ENCODE measurements around the gene SPATA32.

Gene SPATA32

GRCh38 chr17:45284176-45285140 lies 22.6 kb upstream of the SPATA32 start:
- Histone ChIP-seq H3K9me3 (ENCODE audit: control insufficient read depth, low read length) (no peaks in the 10 kb centered on the region), H3K27ac (ENCODE audit: insufficient read depth, low read depth, low read length, poor library complexity, severe bottlenecking) (no peak overlapping the region), H3K4me1 (ENCODE audit: control insufficient read depth, insufficient read depth, low read length) (no peaks in the 10 kb centered on the region), H3K4me3 (ENCODE audit: insufficient read depth, low read depth, low read length) (no peak overlapping the region), H3K27me3 (ENCODE audit: control insufficient read depth, insufficient read depth, low read length, poor library complexity, severe bottlenecking) (no peaks in the 10 kb centered on the region), H3K36me3 (ENCODE audit: control insufficient read depth, insufficient read depth, low read length) (peaks cover 22% of the 10 kb centered on the region)
- WGBS, 2 experiments, result 92 to 94% methylated on average over 21 of the region's 21 CpGs

GRCh38 chr17:45283711-45284110 lies 21.8 kb upstream of the SPATA32 start:
- no peak overlapping the region for H3K4me3 ChIP-seq (ENCODE audit: insufficient read depth, low read depth, low read length)
- H3K36me3 ChIP-seq (ENCODE audit: control insufficient read depth, insufficient read depth, low read length), result peaks cover 19% of the 10 kb centered on the region
- H3K9me3 ChIP-seq (ENCODE audit: control insufficient read depth, low read length), result no peaks in the 10 kb centered on the region
- WGBS, 2 experiments, result 89% methylated on average over 10 of the region's 10 CpGs
- H3K4me1 ChIP-seq (ENCODE audit: control insufficient read depth, insufficient read depth, low read length), result no peaks in the 10 kb centered on the region
- no peak overlapping the region for H3K27ac ChIP-seq (ENCODE audit: insufficient read depth, low read depth, low read length, poor library complexity, severe bottlenecking)
- H3K27me3 ChIP-seq (ENCODE audit: control insufficient read depth, insufficient read depth, low read length, poor library complexity, severe bottlenecking), result no peaks in the 10 kb centered on the region

GRCh38 chr17:45282683-45283644 lies 21.1 kb upstream of the SPATA32 start:
- H3K27me3 ChIP-seq (ENCODE audit: control insufficient read depth, insufficient read depth, low read length, poor library complexity, severe bottlenecking), result no peaks in the 10 kb centered on the region
- H3K27ac ChIP-seq (ENCODE audit: insufficient read depth, low read depth, low read length, poor library complexity, severe bottlenecking), result no peak overlapping the region
- 88 to 94% methylated on average over 21 of the region's 21 CpGs for WGBS, 2 experiments
- no peaks in the 10 kb centered on the region for H3K9me3 ChIP-seq (ENCODE audit: control insufficient read depth, low read length)
- peaks cover 19% of the 10 kb centered on the region for H3K36me3 ChIP-seq (ENCODE audit: control insufficient read depth, insufficient read depth, low read length)
- H3K4me3 ChIP-seq (ENCODE audit: insufficient read depth, low read depth, low read length), result no peak overlapping the region
- no peaks in the 10 kb centered on the region for H3K4me1 ChIP-seq (ENCODE audit: control insufficient read depth, insufficient read depth, low read length)

GRCh38 chr17:45279898-45280297 lies 18.0 kb upstream of the SPATA32 start:
- no peaks in the 10 kb centered on the region for H3K4me1 ChIP-seq (ENCODE audit: control insufficient read depth, insufficient read depth, low read length)
- H3K27ac ChIP-seq (ENCODE audit: insufficient read depth, low read depth, low read length, poor library complexity, severe bottlenecking), result no peak overlapping the region
- H3K27me3 ChIP-seq (ENCODE audit: control insufficient read depth, insufficient read depth, low read length, poor library complexity, severe bottlenecking), result no peaks in the 10 kb centered on the region
- no peaks in the 10 kb centered on the region for H3K9me3 ChIP-seq (ENCODE audit: control insufficient read depth, low read length)
- WGBS, 2 experiments, result 88 to 90% methylated on average over 3 of the region's 3 CpGs
- no peak overlapping the region for H3K4me3 ChIP-seq (ENCODE audit: insufficient read depth, low read depth, low read length)
- peaks cover 14% of the 10 kb centered on the region for H3K36me3 ChIP-seq (ENCODE audit: control insufficient read depth, insufficient read depth, low read length)

GRCh38 chr17:45277992-45278391 lies 16.1 kb upstream of the SPATA32 start:
- H3K36me3 ChIP-seq (ENCODE audit: control insufficient read depth, insufficient read depth, low read length), result peaks cover 8% of the 10 kb centered on the region
- no peak overlapping the region for H3K27ac ChIP-seq (ENCODE audit: insufficient read depth, low read depth, low read length, poor library complexity, severe bottlenecking)
- H3K4me3 ChIP-seq (ENCODE audit: insufficient read depth, low read depth, low read length), result no peak overlapping the region
- WGBS, 2 experiments, result 91 to 92% methylated on average over 7 of the region's 7 CpGs
- no peaks in the 10 kb centered on the region for H3K4me1 ChIP-seq (ENCODE audit: control insufficient read depth, insufficient read depth, low read length)
- H3K9me3 ChIP-seq (ENCODE audit: control insufficient read depth, low read length), result no peaks in the 10 kb centered on the region
- H3K27me3 ChIP-seq (ENCODE audit: control insufficient read depth, insufficient read depth, low read length, poor library complexity, severe bottlenecking), result no peaks in the 10 kb centered on the region

- H3K9me3 ChIP-seq (ENCODE audit: control insufficient read depth, low read length), result no peaks in the 10 kb centered on the region
- WGBS, 2 experiments, result 66% methylated on average over 16 of the region's 16 CpGs
- H3K27ac ChIP-seq (ENCODE audit: insufficient read depth, low read depth, low read length, poor library complexity, severe bottlenecking), result no peak overlapping the region
- H3K4me3 ChIP-seq (ENCODE audit: insufficient read depth, low read depth, low read length), result no peak overlapping the region
- H3K27me3 ChIP-seq (ENCODE audit: control insufficient read depth, insufficient read depth, low read length, poor library complexity, severe bottlenecking), result no peaks in the 10 kb centered on the region
- no peaks in the 10 kb centered on the region for H3K4me1 ChIP-seq (ENCODE audit: control insufficient read depth, insufficient read depth, low read length)
- peaks cover 5% of the 10 kb centered on the region for H3K36me3 ChIP-seq (ENCODE audit: control insufficient read depth, insufficient read depth, low read length)
Measured at GRCh38 chr17:45277216-45277849, 15.4 kb upstream of the SPATA32 start.

- 84 to 88% methylated on average over 6 of the region's 6 CpGs for WGBS, 2 experiments
Measured at GRCh38 chr17:45276031-45276430, 14.1 kb upstream of the SPATA32 start.

GRCh38 chr17:45274033-45274432 lies 12.1 kb upstream of the SPATA32 start:
- Histone ChIP-seq H3K27me3 (ENCODE audit: control insufficient read depth, insufficient read depth, low read length, poor library complexity, severe bottlenecking) (no peaks in the 10 kb centered on the region), H3K9me3 (ENCODE audit: control insufficient read depth, low read length) (no peaks in the 10 kb centered on the region), H3K36me3 (ENCODE audit: control insufficient read depth, insufficient read depth, low read length) (peaks cover 24% of the 10 kb centered on the region), H3K4me3 (ENCODE audit: insufficient read depth, low read depth, low read length) (no peak overlapping the region), H3K4me1 (ENCODE audit: control insufficient read depth, insufficient read depth, low read length) (no peaks in the 10 kb centered on the region), H3K27ac (ENCODE audit: insufficient read depth, low read depth, low read length, poor library complexity, severe bottlenecking) (no peak overlapping the region)
- 94 to 96% methylated on average over 5 of the region's 5 CpGs for WGBS, 2 experiments

More at GRCh38 chr17:45276031-45276430, 14.1 kb upstream of the SPATA32 start:
- Histone ChIP-seq H3K4me1 (ENCODE audit: control insufficient read depth, insufficient read depth, low read length) (no peaks in the 10 kb centered on the region), H3K27ac (ENCODE audit: insufficient read depth, low read depth, low read length, poor library complexity, severe bottlenecking) (no peak overlapping the region), H3K4me3 (ENCODE audit: insufficient read depth, low read depth, low read length) (no peak overlapping the region), H3K27me3 (ENCODE audit: control insufficient read depth, insufficient read depth, low read length, poor library complexity, severe bottlenecking) (no peaks in the 10 kb centered on the region), H3K36me3 (ENCODE audit: control insufficient read depth, insufficient read depth, low read length) (peaks cover 6% of the 10 kb centered on the region), H3K9me3 (ENCODE audit: control insufficient read depth, low read length) (no peaks in the 10 kb centered on the region)

GRCh38 chr17:45273551-45273957 lies 11.7 kb upstream of the SPATA32 start:
- no peak overlapping the region for H3K27ac ChIP-seq (ENCODE audit: insufficient read depth, low read depth, low read length, poor library complexity, severe bottlenecking)
- WGBS, 2 experiments, result 94% methylated on average over 16 of the region's 16 CpGs
- H3K4me3 ChIP-seq (ENCODE audit: insufficient read depth, low read depth, low read length), result no peak overlapping the region
- H3K9me3 ChIP-seq (ENCODE audit: control insufficient read depth, low read length), result no peaks in the 10 kb centered on the region
- no peaks in the 10 kb centered on the region for H3K4me1 ChIP-seq (ENCODE audit: control insufficient read depth, insufficient read depth, low read length)
- H3K27me3 ChIP-seq (ENCODE audit: control insufficient read depth, insufficient read depth, low read length, poor library complexity, severe bottlenecking), result no peaks in the 10 kb centered on the region
- H3K36me3 ChIP-seq (ENCODE audit: control insufficient read depth, insufficient read depth, low read length), result peaks cover 28% of the 10 kb centered on the region

Data from ectodermal cell (in vitro differentiated cells).